NT2/D1 (cell line): Measurements from ENCODE around the gene INKA2.

Experiments
- DNase-seq: peaks from one replicate; pipeline ENCODE4 v3.0.0-alpha.2; 2011; ENCODE audit warnings: low read depth, low spot score
- H3K27me3 ChIP-seq: 2 replicates; pipeline ENCODE4 v1.6.0; 2011; ENCODE audit warnings: mild to moderate bottlenecking; ENCODE audit not compliant: insufficient read length, insufficient read depth
- H3K36me3 ChIP-seq: 2 replicates; pipeline ENCODE4 v1.6.1; 2011; ENCODE audit warnings: mild to moderate bottlenecking, low read length, mixed read lengths; ENCODE audit not compliant: insufficient read depth, insufficient read length
- H3K4me1 ChIP-seq: 2 replicates; pipeline ENCODE4 v1.5.1; 2011; ENCODE audit not compliant: insufficient read depth, insufficient read length
- H3K4me3 ChIP-seq: 2 replicates; pipeline ENCODE4 v1.5.1; 2011; ENCODE audit warnings: low read depth; ENCODE audit not compliant: insufficient read length
- H3K9ac ChIP-seq: 2 replicates; pipeline ENCODE4 v1.6.0; 2011; ENCODE audit warnings: low read depth; ENCODE audit not compliant: insufficient read length
- H3K9me3 ChIP-seq: 2 replicates; pipeline ENCODE4 v1.5.1; 2011; ENCODE audit warnings: mild to moderate bottlenecking, low read length; ENCODE audit not compliant: insufficient read depth
- SUZ12 ChIP-seq: IDR thresholded peaks from 2 replicates; pipeline ENCODE4 v1.6.1; 2011; ENCODE audit not compliant: insufficient read length, insufficient read depth; ENCODE audit errors: extremely low read depth
- YY1 ChIP-seq: IDR thresholded peaks from 2 replicates; pipeline ENCODE4 v1.6.1; 2011; ENCODE audit not compliant: insufficient read length, insufficient read depth
- ZNF274 ChIP-seq: IDR thresholded peaks from 2 replicates; pipeline ENCODE4 v1.6.1; 2011; ENCODE audit warnings: mild to moderate bottlenecking, low read depth, low read length

INKA2 gene

GRCh38 chr1:111720274-111720976 is 18.8 kb downstream of the INKA2 start:
- H3K36me3 ChIP-seq = no peaks in the 10 kb centered on the region
- TF ChIP-seq SUZ12 (no peak), YY1 (no peak), ZNF274 (no peak)
- no peaks in the 10 kb centered on the region for H3K9me3 ChIP-seq
- DNase-seq = no peak
- H3K4me1 ChIP-seq = peaks cover 20% of the 10 kb centered on the region
- no peak overlapping the region for H3K9ac ChIP-seq
- no peaks in the 10 kb centered on the region for H3K27me3 ChIP-seq
- no peak overlapping the region for H3K4me3 ChIP-seq

- Histone ChIP-seq H3K27me3 (no peaks in the 10 kb centered on the region), H3K36me3 (no peaks in the 10 kb centered on the region), H3K4me3 (no peak overlapping the region), H3K9me3 (no peaks in the 10 kb centered on the region), H3K9ac (no peak overlapping the region), H3K4me1 (peaks cover 16% of the 10 kb centered on the region)
- no peak for DNase-seq
- TF ChIP-seq YY1 (no peak), SUZ12 (no peak), ZNF274 (no peak)
Measured at GRCh38 chr1:111719674-111720132, 19.5 kb downstream of the INKA2 start.

- Histone ChIP-seq H3K27me3 (no peaks in the 10 kb centered on the region), H3K9ac (no peak overlapping the region), H3K4me3 (no peak overlapping the region), H3K4me1 (peaks cover 16% of the 10 kb centered on the region), H3K36me3 (no peaks in the 10 kb centered on the region), H3K9me3 (no peaks in the 10 kb centered on the region)
- no peak for TF ChIP-seq SUZ12
- no peak for TF ChIP-seq ZNF274
- no peak for TF ChIP-seq YY1
- no peak for DNase-seq
Measured at GRCh38 chr1:111719135-111719534, 20.1 kb downstream of the INKA2 start.

- H3K9ac ChIP-seq = no peak overlapping the region
- DNase-seq = no peak
Measured at GRCh38 chr1:111717450-111717849, 21.7 kb downstream of the INKA2 start.

GRCh38 chr1:111716333-111716732 is 22.9 kb downstream of the INKA2 start:
- peaks cover 14% of the 10 kb centered on the region for H3K4me1 ChIP-seq
- TF ChIP-seq ZNF274 = no peak
- TF ChIP-seq YY1 = no peak
- no peak for TF ChIP-seq SUZ12

More at GRCh38 chr1:111717450-111717849, 21.7 kb downstream of the INKA2 start:
- H3K4me3 ChIP-seq = no peak overlapping the region
- no peaks in the 10 kb centered on the region for H3K36me3 ChIP-seq
- TF ChIP-seq ZNF274 (no peak), SUZ12 (no peak), YY1 (no peak)
- H3K27me3 ChIP-seq = no peaks in the 10 kb centered on the region
- H3K4me1 ChIP-seq = peaks cover 14% of the 10 kb centered on the region
- H3K9me3 ChIP-seq = no peaks in the 10 kb centered on the region

GRCh38 chr1:111709986-111710385 is 29.2 kb downstream of the INKA2 start:
- no peak for DNase-seq
- TF ChIP-seq YY1 = no peak
- TF ChIP-seq ZNF274 = no peak
- no peak for TF ChIP-seq SUZ12
- Histone ChIP-seq H3K36me3 (peaks cover 33% of the 10 kb centered on the region), H3K4me3 (no peak overlapping the region), H3K9me3 (peaks cover 4% of the 10 kb centered on the region; the same call in 1 of the 2 replicates), H3K27me3 (no peaks in the 10 kb centered on the region), H3K4me1 (no peaks in the 10 kb centered on the region), H3K9ac (no peak overlapping the region)

More at GRCh38 chr1:111716333-111716732, 22.9 kb downstream of the INKA2 start:
- no peak overlapping the region for H3K4me3 ChIP-seq
- no peaks in the 10 kb centered on the region for H3K27me3 ChIP-seq
- H3K9me3 ChIP-seq = no peaks in the 10 kb centered on the region
- H3K36me3 ChIP-seq = peaks cover under 1% of the 10 kb centered on the region
- H3K9ac ChIP-seq = no peak overlapping the region
- no peak for DNase-seq

GRCh38 chr1:111707906-111708305 is 31.3 kb downstream of the INKA2 start:
- no peak for DNase-seq
- no peak overlapping the region for H3K4me3 ChIP-seq

More at GRCh38 chr1:111707906-111708305, 31.3 kb downstream of the INKA2 start:
- peaks cover 4% of the 10 kb centered on the region; the same call in 1 of the 2 replicates for H3K9me3 ChIP-seq
- H3K4me1 ChIP-seq = no peaks in the 10 kb centered on the region
- peaks cover 47% of the 10 kb centered on the region for H3K36me3 ChIP-seq
- H3K9ac ChIP-seq = no peak overlapping the region
- TF ChIP-seq ZNF274 (no peak), SUZ12 (no peak), YY1 (no peak)
- no peaks in the 10 kb centered on the region for H3K27me3 ChIP-seq
